GM21390 (cell line): ENCODE data around the gene DCC.

Experiments
- ATAC-seq: cut with Tn5 transposase; IDR thresholded peaks from one replicate; pipeline ENCODE4 v1.9.1; 2021; ENCODE audit not compliant: unreplicated experiment

Gene DCC

GRCh38 chr18:52678034-52678433, 338.0 kb downstream of the DCC start:
- ATAC-seq, result no peak

GRCh38 chr18:52678551-52678950, 338.6 kb downstream of the DCC start:
- ATAC-seq, result no peak

GRCh38 chr18:52679354-52679753, 339.4 kb downstream of the DCC start:
- ATAC-seq, result no peak

GRCh38 chr18:52682260-52682659, 342.3 kb downstream of the DCC start:
- no peak for ATAC-seq

- no peak for ATAC-seq
Observed at GRCh38 chr18:52685316-52685715, 345.3 kb downstream of the DCC start.

GRCh38 chr18:52691841-52692240, 351.8 kb downstream of the DCC start:
- ATAC-seq, result no peak

GRCh38 chr18:52694804-52695203, 354.8 kb downstream of the DCC start:
- ATAC-seq, result no peak

GRCh38 chr18:52700116-52700515, 360.1 kb downstream of the DCC start:
- ATAC-seq, result no peak

- no peak for ATAC-seq
Observed at GRCh38 chr18:52700816-52701215, 360.8 kb downstream of the DCC start.

GRCh38 chr18:52701219-52701935, 361.4 kb downstream of the DCC start:
- no peak for ATAC-seq

- no peak for ATAC-seq
Observed at GRCh38 chr18:52715421-52715820, 375.4 kb downstream of the DCC start.

- no peak for ATAC-seq
Observed at GRCh38 chr18:52715991-52716390, 376.0 kb downstream of the DCC start.

GRCh38 chr18:52716973-52717372, 377.0 kb downstream of the DCC start:
- ATAC-seq, result no peak

GRCh38 chr18:52722904-52723303, 382.9 kb downstream of the DCC start:
- ATAC-seq, result no peak

- ATAC-seq, result no peak
Observed at GRCh38 chr18:52723550-52723970, 383.6 kb downstream of the DCC start.

GRCh38 chr18:52730972-52731619, 391.1 kb downstream of the DCC start:
- ATAC-seq, result no peak

GRCh38 chr18:52738946-52739345, 398.9 kb downstream of the DCC start:
- no peak for ATAC-seq

- no peak for ATAC-seq
Observed at GRCh38 chr18:52746986-52747385, 407.0 kb downstream of the DCC start.

- no peak for ATAC-seq
Observed at GRCh38 chr18:52747869-52748268, 407.9 kb downstream of the DCC start.

GRCh38 chr18:52748343-52748742, 408.3 kb downstream of the DCC start:
- ATAC-seq, result no peak

- no peak for ATAC-seq
Observed at GRCh38 chr18:52749542-52749941, 409.5 kb downstream of the DCC start.

GRCh38 chr18:52750995-52751394, 411.0 kb downstream of the DCC start:
- no peak for ATAC-seq

- no peak for ATAC-seq
Observed at GRCh38 chr18:52764316-52764715, 424.3 kb downstream of the DCC start.
